ENCODE data around the gene AGTPBP1.
"Not testable (repeated sequence)": the region's sequence is repeated elsewhere in the genome, so short reads cannot be mapped to it uniquely, and the experiment has no call there.

GRCh38 chr9:85572917-85573316, 168.8 kb downstream of the AGTPBP1 start:
- not testable (repeated sequence) for TF ChIP-seq ETS1 (IDR thresholded peaks at IDR 0.05); CTCF (conservative IDR thresholded peaks at IDR 0.05; ENCODE audit: low read depth in 2 of 2); EZH2 (IDR thresholded peaks at IDR 0.05; ENCODE audit: low read depth, unreplicated experiment); JUNB (IDR thresholded peaks at IDR 0.05; ENCODE audit: unreplicated experiment); POLR2AphosphoS5 (IDR thresholded peaks at IDR 0.05; ENCODE audit: low read depth); EZH2phosphoT487 (IDR thresholded peaks at IDR 0.05; ENCODE audit: unreplicated experiment); ZNF114 (CRISPR knock-in tag; IDR thresholded peaks at IDR 0.05)
